Colonic mucosa (tissue), 4 donors: ENCODE measurements around the gene SOX5. TPM values are rescaled to one million over a fixed set of nuclear protein-coding genes. Genes with fewer than 3 reads are reported as not detected.

Experiments
- DNase-seq: peaks from one replicate; pipeline ENCODE4 v3.0.0-alpha.2; 2020
- H3K27ac ChIP-seq: fragments of 200-600 bp; one replicate; pipeline ENCODE4 v1.8.0; 2021
- H3K27me3 ChIP-seq: fragments of 200-600 bp; one replicate; pipeline ENCODE4 v1.8.0; 2021
- H3K36me3 ChIP-seq: fragments of 200-600 bp; one replicate; pipeline ENCODE4 v1.8.0; 2021
- H3K4me1 ChIP-seq: fragments of 200-600 bp; one replicate; pipeline ENCODE4 v1.8.0; 2021; ENCODE audit warnings: mild to moderate bottlenecking
- H3K4me3 ChIP-seq: fragments of 200-600 bp; one replicate; pipeline ENCODE4 v1.8.0; 2021
- H3K9ac ChIP-seq, 2 donors: one replicate each; pipeline ENCODE4 v1.7.0; 2013; ENCODE audit warnings: control low read depth in 2 of 2, low read depth in 2 of 2, low read length in 2 of 2
- H3K9me3 ChIP-seq: fragments of 200-600 bp; one replicate; pipeline ENCODE4 v1.8.0; 2021
- CTCF ChIP-seq: fragments of 200-600 bp; IDR thresholded peaks from one replicate; pipeline ENCODE4 v1.8.0; 2022; ENCODE audit warnings: antibody characterized with exemption, mild to moderate bottlenecking
- intact Hi-C: fragments of 100-400 bp; cut with DNase I; formaldehyde crosslinking; loops from one replicate; pipeline ENCODE4 v1.14.1; 2022
- total RNA-seq, 2 donors: library from RNA; stranded (reverse); fragmentation: NEBNext Ultra II Directional in 1 of 2; extraction: Animal tissue kit (Norgen Biotek cat#: 25700) in 1 of 2; gene quantifications; one replicate each; pipeline ENCODE4 v1.2.1, GENCODE V29; 2021
- donor health status: healthy.
- donor health status: DM: no; HTN: no; CAD: no.
- donor health status: DM: no; HTN: no; CAD: no.

Gene SOX5
- total RNA-seq, 2 donors from 2014 or later, result 1.1 to 1.6 TPM

- no peak overlapping the region for H3K27ac ChIP-seq
- intact Hi-C loops, result no loop called here
Measured at GRCh38 chr12:23781118-23781517, 168.4 kb downstream of the SOX5 start.

GRCh38 chr12:23775208-23775607 is 174.3 kb downstream of the SOX5 start:
- TF ChIP-seq CTCF, result no peak
- H3K27me3 ChIP-seq, result no peaks in the 10 kb centered on the region
- intact Hi-C loops, result no loop called here
- no peak for DNase-seq
- H3K27ac ChIP-seq, result no peak overlapping the region
- no peaks in the 10 kb centered on the region for H3K9me3 ChIP-seq
- no peak overlapping the region for H3K9ac ChIP-seq
- H3K36me3 ChIP-seq, result no peaks in the 10 kb centered on the region
- no peaks in the 10 kb centered on the region for H3K4me1 ChIP-seq
- no peak overlapping the region for H3K4me3 ChIP-seq

More at GRCh38 chr12:23781118-23781517, 168.4 kb downstream of the SOX5 start:
- Histone ChIP-seq H3K9ac (no peak overlapping the region), H3K9me3 (no peaks in the 10 kb centered on the region), H3K4me1 (no peaks in the 10 kb centered on the region), H3K36me3 (no peaks in the 10 kb centered on the region), H3K4me3 (no peak overlapping the region), H3K27me3 (no peaks in the 10 kb centered on the region)
- no peak for TF ChIP-seq CTCF
- no peak for DNase-seq

- intact Hi-C loops, result no loop called here
- Histone ChIP-seq H3K27ac (no peak overlapping the region), H3K27me3 (no peaks in the 10 kb centered on the region), H3K4me3 (no peak overlapping the region), H3K9me3 (no peaks in the 10 kb centered on the region), H3K9ac (no peak overlapping the region), H3K36me3 (no peaks in the 10 kb centered on the region), H3K4me1 (no peaks in the 10 kb centered on the region)
- no peak for TF ChIP-seq CTCF
- no peak for DNase-seq
Measured at GRCh38 chr12:23771240-23771949, 178.1 kb downstream of the SOX5 start.

- H3K27me3 ChIP-seq, result no peaks in the 10 kb centered on the region
- no peak overlapping the region for H3K4me3 ChIP-seq
- H3K36me3 ChIP-seq, result no peaks in the 10 kb centered on the region
- TF ChIP-seq CTCF, result no peak
- no peak for DNase-seq
- no peak overlapping the region for H3K27ac ChIP-seq
- no peaks in the 10 kb centered on the region for H3K9me3 ChIP-seq
- no peaks in the 10 kb centered on the region for H3K4me1 ChIP-seq
- no peak overlapping the region for H3K9ac ChIP-seq
- intact Hi-C loops, result no loop called here
Measured at GRCh38 chr12:23770202-23770938, 179.1 kb downstream of the SOX5 start.

DNA sequence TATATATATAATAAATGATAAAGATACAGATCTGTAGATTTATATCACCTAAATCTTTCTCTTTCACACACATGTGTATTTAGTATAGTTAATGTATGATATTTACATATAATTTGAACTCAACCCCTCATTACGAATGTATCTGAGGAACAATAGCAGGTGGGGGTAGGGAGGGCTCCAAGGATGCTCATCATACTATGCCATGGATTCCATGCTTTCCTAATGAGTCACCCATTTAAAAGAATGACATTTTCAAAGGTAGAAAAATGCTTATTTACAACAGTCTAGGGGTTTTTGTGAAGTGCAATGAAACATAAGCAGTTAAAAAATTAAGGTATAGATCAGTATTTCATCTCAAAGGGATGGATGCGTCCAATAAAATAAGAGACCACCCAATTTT is 181.6 kb downstream of the SOX5 start:
- no peak for TF ChIP-seq CTCF
- Histone ChIP-seq H3K4me3 (no peak overlapping the region), H3K9me3 (no peaks in the 10 kb centered on the region), H3K27me3 (no peaks in the 10 kb centered on the region), H3K36me3 (no peaks in the 10 kb centered on the region), H3K27ac (no peak overlapping the region), H3K4me1 (no peaks in the 10 kb centered on the region), H3K9ac (no peak overlapping the region)
- no peak for DNase-seq
- intact Hi-C loops, result no loop called here
